H1 (cell line): ENCODE data around the gene ATP9B. TPM values are rescaled to one million over a fixed set of nuclear protein-coding genes. Genes with fewer than 3 reads are reported as not detected.

Source experiments
- BACH1 ChIP-seq: IDR thresholded peaks from 2 replicates; pipeline ENCODE4 v1.6.1; 2012; ENCODE audit warnings: low read length, improper control_type of control experiment
- CBX5 ChIP-seq: fragments of 300-800, 300-1000 bp; sonication (generic); IDR thresholded peaks from 2 replicates; pipeline ENCODE4 v1.7.1; 2016; ENCODE audit warnings: antibody characterized with exemption, low read length, low read depth
- CEBPB ChIP-seq: IDR thresholded peaks from 2 replicates; pipeline ENCODE4 v1.6.1; 2012; ENCODE audit warnings: low read depth, low read length
- EP300 ChIP-seq, 2 experiments: IDR thresholded peaks; 1 replicate in 1 of 2; 2 replicates in 1 of 2; pipeline ENCODE4 v1.6.1; 2011 to 2012; ENCODE audit warnings: low read depth in 2 of 2, low read length in 2 of 2, mild to moderate bottlenecking in 2 of 2, borderline replicate concordance in 1 of 2, inconsistent platforms in 1 of 2, moderate library complexity in 1 of 2
- KDM4A ChIP-seq: IDR thresholded peaks from one replicate; pipeline ENCODE4 v1.7.1; 2012; ENCODE audit warnings: low read depth, mild to moderate bottlenecking, moderate library complexity, low read length, inconsistent platforms; ENCODE audit not compliant: severe bottlenecking
- SP4 ChIP-seq: IDR thresholded peaks from 2 replicates; pipeline ENCODE4 v1.6.1; 2012; ENCODE audit warnings: low read length, inconsistent platforms
- polyA plus RNA-seq, 7 experiments: library from polyadenylated mRNA; depleted of rRNA in 3 of 7; stranded (reverse) in 5 of 7; unstranded in 2 of 7; fragments of >200 nt in 5 of 7; fragments of 200-250 nt in 2 of 7; gene quantifications; 1 replicate in 5 of 7; 2 replicates in 1 of 7; 4 replicates in 1 of 7; pipeline versions ENCODE4 v1.2.1 to v1.2.3, GENCODE V29; 2011 to 2013; ENCODE audit warnings: missing spikeins in 2 of 7, mixed read lengths in 2 of 7
- total RNA-seq: library from RNA; stranded (reverse); fragmentation: NEBNext Ultra II Directional; extraction: Animal tissue kit (Norgen Biotek cat#: 25700); gene quantifications from 2 replicates; pipeline ENCODE4 v1.2.1, GENCODE V29; 2021
- TF ChIP-seq, protein P1 (sequence below): fragments of 300-600 bp; sonication (generic); IDR thresholded peaks from 2 replicates; pipeline ENCODE4 v1.7.1; 2012; ENCODE audit warnings: low read length, moderate library complexity, mild to moderate bottlenecking, inconsistent platforms; ENCODE audit not compliant: insufficient replicate concordance
- TF ChIP-seq, protein P2 (sequence below): IDR thresholded peaks from 2 replicates; pipeline ENCODE4 v1.6.1; 2012; ENCODE audit warnings: inconsistent platforms

The ATP9B gene
- total and polyA plus RNA-seq, 2 of the 8 experiments (the other 6 are each of a cell fraction or from before 2014, with no cell fraction given): 15.1 to 21.7 TPM

DNA sequence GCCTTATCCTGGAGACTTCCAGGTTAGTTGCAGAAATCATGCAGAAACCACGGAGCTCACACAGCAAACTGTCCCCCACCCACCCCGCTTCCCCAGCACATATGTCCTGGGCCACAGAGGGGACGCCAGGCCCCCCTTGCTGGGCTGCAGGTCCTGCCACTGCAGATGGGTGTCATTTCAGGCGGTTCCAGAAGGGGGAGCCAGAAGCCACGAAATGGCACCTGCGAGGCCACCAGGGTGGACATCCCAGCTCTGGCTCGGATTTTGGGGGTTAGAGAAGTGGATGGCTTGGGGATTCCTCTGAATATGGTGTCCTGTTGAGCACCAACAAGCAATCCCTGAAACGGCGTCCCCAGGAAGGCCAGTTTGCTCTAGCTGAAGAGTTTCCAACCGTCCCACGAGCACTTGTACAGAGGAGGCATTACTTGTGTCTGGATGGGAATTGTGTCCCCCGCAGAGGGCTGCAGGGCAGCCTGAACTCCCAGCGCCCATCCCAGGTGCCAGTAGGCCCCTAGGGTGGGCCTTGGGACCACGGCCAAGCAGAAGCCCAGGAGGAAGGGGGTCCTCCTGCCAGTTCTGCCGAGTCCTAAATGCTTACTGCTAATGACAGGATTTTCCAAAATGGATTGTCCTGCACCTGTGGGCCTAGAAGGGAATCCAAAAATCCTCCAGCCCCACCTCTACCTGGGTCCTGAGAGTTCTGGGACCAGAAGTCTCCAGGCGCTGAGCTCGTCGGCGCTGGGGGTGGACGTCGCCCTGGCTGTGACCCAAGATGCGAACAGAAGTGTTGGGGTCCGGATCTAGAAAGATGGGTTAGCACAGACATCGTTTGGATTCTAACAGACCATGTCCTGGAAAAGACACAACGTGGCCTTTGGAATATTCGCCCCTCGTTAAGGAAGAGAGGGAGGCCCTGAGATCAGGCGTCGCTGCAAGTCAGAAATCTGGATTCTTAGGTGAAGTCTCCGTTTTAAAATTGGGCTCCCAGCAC is 311.9 kb downstream of the ATP9B start (continued):
- TF ChIP-seq, protein P1, sequence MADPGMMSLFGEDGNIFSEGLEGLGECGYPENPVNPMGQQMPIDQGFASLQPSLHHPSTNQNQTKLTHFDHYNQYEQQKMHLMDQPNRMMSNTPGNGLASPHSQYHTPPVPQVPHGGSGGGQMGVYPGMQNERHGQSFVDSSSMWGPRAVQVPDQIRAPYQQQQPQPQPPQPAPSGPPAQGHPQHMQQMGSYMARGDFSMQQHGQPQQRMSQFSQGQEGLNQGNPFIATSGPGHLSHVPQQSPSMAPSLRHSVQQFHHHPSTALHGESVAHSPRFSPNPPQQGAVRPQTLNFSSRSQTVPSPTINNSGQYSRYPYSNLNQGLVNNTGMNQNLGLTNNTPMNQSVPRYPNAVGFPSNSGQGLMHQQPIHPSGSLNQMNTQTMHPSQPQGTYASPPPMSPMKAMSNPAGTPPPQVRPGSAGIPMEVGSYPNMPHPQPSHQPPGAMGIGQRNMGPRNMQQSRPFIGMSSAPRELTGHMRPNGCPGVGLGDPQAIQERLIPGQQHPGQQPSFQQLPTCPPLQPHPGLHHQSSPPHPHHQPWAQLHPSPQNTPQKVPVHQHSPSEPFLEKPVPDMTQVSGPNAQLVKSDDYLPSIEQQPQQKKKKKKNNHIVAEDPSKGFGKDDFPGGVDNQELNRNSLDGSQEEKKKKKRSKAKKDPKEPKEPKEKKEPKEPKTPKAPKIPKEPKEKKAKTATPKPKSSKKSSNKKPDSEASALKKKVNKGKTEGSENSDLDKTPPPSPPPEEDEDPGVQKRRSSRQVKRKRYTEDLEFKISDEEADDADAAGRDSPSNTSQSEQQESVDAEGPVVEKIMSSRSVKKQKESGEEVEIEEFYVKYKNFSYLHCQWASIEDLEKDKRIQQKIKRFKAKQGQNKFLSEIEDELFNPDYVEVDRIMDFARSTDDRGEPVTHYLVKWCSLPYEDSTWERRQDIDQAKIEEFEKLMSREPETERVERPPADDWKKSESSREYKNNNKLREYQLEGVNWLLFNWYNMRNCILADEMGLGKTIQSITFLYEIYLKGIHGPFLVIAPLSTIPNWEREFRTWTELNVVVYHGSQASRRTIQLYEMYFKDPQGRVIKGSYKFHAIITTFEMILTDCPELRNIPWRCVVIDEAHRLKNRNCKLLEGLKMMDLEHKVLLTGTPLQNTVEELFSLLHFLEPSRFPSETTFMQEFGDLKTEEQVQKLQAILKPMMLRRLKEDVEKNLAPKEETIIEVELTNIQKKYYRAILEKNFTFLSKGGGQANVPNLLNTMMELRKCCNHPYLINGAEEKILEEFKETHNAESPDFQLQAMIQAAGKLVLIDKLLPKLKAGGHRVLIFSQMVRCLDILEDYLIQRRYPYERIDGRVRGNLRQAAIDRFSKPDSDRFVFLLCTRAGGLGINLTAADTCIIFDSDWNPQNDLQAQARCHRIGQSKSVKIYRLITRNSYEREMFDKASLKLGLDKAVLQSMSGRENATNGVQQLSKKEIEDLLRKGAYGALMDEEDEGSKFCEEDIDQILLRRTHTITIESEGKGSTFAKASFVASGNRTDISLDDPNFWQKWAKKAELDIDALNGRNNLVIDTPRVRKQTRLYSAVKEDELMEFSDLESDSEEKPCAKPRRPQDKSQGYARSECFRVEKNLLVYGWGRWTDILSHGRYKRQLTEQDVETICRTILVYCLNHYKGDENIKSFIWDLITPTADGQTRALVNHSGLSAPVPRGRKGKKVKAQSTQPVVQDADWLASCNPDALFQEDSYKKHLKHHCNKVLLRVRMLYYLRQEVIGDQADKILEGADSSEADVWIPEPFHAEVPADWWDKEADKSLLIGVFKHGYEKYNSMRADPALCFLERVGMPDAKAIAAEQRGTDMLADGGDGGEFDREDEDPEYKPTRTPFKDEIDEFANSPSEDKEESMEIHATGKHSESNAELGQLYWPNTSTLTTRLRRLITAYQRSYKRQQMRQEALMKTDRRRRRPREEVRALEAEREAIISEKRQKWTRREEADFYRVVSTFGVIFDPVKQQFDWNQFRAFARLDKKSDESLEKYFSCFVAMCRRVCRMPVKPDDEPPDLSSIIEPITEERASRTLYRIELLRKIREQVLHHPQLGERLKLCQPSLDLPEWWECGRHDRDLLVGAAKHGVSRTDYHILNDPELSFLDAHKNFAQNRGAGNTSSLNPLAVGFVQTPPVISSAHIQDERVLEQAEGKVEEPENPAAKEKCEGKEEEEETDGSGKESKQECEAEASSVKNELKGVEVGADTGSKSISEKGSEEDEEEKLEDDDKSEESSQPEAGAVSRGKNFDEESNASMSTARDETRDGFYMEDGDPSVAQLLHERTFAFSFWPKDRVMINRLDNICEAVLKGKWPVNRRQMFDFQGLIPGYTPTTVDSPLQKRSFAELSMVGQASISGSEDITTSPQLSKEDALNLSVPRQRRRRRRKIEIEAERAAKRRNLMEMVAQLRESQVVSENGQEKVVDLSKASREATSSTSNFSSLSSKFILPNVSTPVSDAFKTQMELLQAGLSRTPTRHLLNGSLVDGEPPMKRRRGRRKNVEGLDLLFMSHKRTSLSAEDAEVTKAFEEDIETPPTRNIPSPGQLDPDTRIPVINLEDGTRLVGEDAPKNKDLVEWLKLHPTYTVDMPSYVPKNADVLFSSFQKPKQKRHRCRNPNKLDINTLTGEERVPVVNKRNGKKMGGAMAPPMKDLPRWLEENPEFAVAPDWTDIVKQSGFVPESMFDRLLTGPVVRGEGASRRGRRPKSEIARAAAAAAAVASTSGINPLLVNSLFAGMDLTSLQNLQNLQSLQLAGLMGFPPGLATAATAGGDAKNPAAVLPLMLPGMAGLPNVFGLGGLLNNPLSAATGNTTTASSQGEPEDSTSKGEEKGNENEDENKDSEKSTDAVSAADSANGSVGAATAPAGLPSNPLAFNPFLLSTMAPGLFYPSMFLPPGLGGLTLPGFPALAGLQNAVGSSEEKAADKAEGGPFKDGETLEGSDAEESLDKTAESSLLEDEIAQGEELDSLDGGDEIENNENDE: no peak
- TF ChIP-seq, protein P2, sequence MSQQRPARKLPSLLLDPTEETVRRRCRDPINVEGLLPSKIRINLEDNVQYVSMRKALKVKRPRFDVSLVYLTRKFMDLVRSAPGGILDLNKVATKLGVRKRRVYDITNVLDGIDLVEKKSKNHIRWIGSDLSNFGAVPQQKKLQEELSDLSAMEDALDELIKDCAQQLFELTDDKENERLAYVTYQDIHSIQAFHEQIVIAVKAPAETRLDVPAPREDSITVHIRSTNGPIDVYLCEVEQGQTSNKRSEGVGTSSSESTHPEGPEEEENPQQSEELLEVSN: no peak
- TF ChIP-seq BACH1: no peak
- TF ChIP-seq KDM4A: no peak
- TF ChIP-seq EP300 (IDR thresholded peaks at IDR 0.05; ENCODE audit: borderline replicate concordance in 1 of 2, low read depth in 2 of 2, low read length in 2 of 2): no peak
- no peak for TF ChIP-seq CBX5
- TF ChIP-seq SP4: no peak
- TF ChIP-seq CEBPB: no peak
